Activated T-helper 17 cell treated with anti-CD3 and anti-CD28 coated beads, Interleukin-2, amount 50 U/mL, for 72 hours (primary cell): ENCODE results near the gene PHACTR1. TPM values are rescaled to one million over a fixed set of nuclear protein-coding genes. Genes with fewer than 3 reads are reported as not detected.

Experiments used
- ATAC-seq: fragments of 150-1000 bp; cut with Tn5 transposase; replicated peaks from 2 replicates; pipeline ENCODE4 v1.10.0; 2021; ENCODE audit warnings: mild to moderate bottlenecking, moderate library complexity
- H3K27ac Mint-ChIP-seq: one replicate; pipeline ENCODE4 v1.8.0; 2022; ENCODE audit warnings: mixed read lengths
- H3K27me3 Mint-ChIP-seq: one replicate; pipeline ENCODE4 v1.8.0; 2022; ENCODE audit warnings: mixed read lengths
- H3K36me3 Mint-ChIP-seq: one replicate; pipeline ENCODE4 v1.8.0; 2022; ENCODE audit warnings: low read depth, mild to moderate bottlenecking, mixed read lengths
- H3K4me1 Mint-ChIP-seq: one replicate; pipeline ENCODE4 v1.8.0; 2022; ENCODE audit warnings: mixed read lengths
- H3K4me3 Mint-ChIP-seq: one replicate; pipeline ENCODE4 v1.8.0; 2022; ENCODE audit warnings: mild to moderate bottlenecking, mixed read lengths
- H3K9me3 Mint-ChIP-seq: one replicate; pipeline ENCODE4 v1.8.0; 2022; ENCODE audit warnings: mixed read lengths
- total RNA-seq, 2 donors: library from RNA; stranded (reverse); gene quantifications; one replicate each; pipeline ENCODE4 v1.2.3, GENCODE V29; 2022

Gene PHACTR1
- total RNA-seq, 2 donors from 2014 or later: 0.05 to 1.5 TPM

GRCh38 chr6:12962529-12962928 lies 246.0 kb downstream of the PHACTR1 start:
- H3K4me3 Mint-ChIP-seq: no peak overlapping the region
- no peaks in the 10 kb centered on the region for H3K36me3 Mint-ChIP-seq
- no peaks in the 10 kb centered on the region for H3K9me3 Mint-ChIP-seq
- H3K4me1 Mint-ChIP-seq: peaks cover 15% of the 10 kb centered on the region
- no peak for ATAC-seq
- H3K27me3 Mint-ChIP-seq: peaks cover 36% of the 10 kb centered on the region
- no peak overlapping the region for H3K27ac Mint-ChIP-seq

GRCh38 chr6:12962987-12963386 lies 246.4 kb downstream of the PHACTR1 start:
- Mint-ChIP-seq H3K4me1 (peaks cover 11% of the 10 kb centered on the region), H3K27me3 (peaks cover 32% of the 10 kb centered on the region), H3K9me3 (no peaks in the 10 kb centered on the region), H3K36me3 (no peaks in the 10 kb centered on the region), H3K4me3 (no peak overlapping the region), H3K27ac (no peak overlapping the region)
- no peak for ATAC-seq

DNA sequence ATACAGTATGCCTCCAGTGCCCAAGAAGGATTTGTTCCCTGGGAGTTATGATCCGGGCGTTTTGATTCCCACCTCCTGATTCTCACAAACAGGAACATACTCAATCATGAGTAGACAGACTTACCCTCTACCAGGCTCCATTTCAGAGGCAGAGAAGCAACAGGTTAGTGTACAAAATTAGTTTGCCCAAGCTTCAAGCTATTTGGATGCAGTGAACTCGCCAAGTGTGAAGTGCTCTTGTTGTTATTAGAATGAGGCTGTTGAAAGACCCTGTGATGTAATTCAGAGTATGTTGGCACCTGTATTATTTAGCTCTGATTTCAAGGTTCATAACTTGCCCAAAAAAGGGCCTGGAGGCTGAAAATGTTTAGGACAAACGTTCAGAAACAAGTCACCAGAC lies 247.0 kb downstream of the PHACTR1 start:
- Mint-ChIP-seq H3K27ac (no peak overlapping the region), H3K9me3 (no peaks in the 10 kb centered on the region), H3K27me3 (peaks cover 31% of the 10 kb centered on the region), H3K36me3 (no peaks in the 10 kb centered on the region), H3K4me1 (peaks cover 5% of the 10 kb centered on the region), H3K4me3 (no peak overlapping the region)
- ATAC-seq: no peak

DNA sequence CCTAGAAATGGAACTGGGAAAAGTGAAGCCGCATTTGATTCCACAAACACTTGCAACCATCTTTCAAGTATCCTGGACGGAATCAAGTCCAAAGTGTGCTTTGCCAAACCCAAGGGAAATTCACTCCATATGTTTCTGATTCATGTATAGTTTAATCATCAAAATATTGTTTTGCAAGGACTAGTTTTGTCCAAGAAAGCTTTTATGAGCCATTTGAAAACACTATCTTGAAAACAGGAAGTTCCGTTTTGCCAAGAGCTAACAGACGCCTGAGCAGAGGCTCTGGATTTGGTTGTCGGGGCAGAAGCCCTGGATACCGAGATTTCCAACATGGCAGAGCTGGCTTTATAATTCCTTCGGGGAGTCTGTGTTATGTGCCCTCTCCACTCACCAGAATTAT lies 251.1 kb downstream of the PHACTR1 start:
- no peak overlapping the region for H3K4me3 Mint-ChIP-seq
- no peak overlapping the region for H3K27ac Mint-ChIP-seq
- no peaks in the 10 kb centered on the region for H3K36me3 Mint-ChIP-seq
- no peaks in the 10 kb centered on the region for H3K9me3 Mint-ChIP-seq
- ATAC-seq: no peak
- H3K27me3 Mint-ChIP-seq: peaks cover 37% of the 10 kb centered on the region
- peaks cover 5% of the 10 kb centered on the region for H3K4me1 Mint-ChIP-seq

DNA sequence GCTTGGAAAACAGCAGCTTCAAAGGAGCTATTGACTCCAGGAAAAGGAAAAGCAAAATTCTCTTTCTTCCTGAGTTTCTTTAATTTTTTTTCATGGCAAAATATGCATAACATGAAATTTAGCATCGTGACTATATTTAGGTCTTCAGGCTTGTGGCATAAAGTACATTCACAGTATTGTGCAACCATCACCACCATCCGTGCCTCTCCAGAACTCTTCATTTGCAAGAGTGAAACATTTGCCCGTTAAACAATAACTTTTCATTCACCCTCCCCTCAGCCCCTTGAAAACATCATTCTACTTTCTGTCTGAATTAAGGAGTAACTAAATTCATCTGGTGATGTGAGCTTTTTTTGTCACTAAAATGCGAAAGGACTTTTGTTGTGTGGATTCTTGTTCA lies 251.7 kb downstream of the PHACTR1 start:
- H3K36me3 Mint-ChIP-seq: no peaks in the 10 kb centered on the region
- no peaks in the 10 kb centered on the region for H3K4me1 Mint-ChIP-seq
- H3K27me3 Mint-ChIP-seq: peaks cover 33% of the 10 kb centered on the region
- no peaks in the 10 kb centered on the region for H3K9me3 Mint-ChIP-seq
- H3K27ac Mint-ChIP-seq: no peak overlapping the region
- ATAC-seq: no peak
- H3K4me3 Mint-ChIP-seq: no peak overlapping the region

DNA sequence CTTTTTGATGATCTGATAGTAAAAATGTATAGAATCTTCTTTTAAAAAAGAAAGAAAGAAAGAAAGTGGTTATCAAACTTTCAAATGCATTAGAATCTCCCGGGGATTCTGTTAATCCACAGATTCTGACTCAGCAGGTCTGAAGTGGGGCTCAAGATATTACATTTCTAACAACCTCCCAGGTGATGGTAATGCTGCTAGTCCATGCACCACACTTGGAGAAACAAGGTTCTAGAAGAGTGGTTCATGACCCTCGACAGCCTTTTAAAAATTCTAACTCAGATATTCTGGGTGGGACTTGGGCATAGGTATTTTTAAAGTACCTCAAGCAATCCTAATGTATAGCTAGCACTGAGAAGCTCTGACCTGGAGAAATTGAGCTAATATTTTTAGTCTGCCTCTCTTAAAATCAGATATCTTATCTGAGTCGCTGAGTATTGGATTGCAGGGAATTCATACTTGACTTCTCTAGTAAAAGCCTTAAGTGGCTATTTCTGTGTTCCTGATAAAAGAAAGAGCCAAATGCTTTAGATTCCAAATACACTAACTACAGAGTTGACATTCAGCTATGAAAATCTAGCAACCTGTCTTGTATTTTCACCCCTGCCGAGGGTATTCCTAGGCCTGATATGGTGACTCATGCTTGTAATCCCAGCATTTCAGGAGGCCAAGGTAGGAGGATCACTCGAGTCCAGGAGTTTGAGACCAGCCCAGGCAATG lies 252.4 kb downstream of the PHACTR1 start:
- no peaks in the 10 kb centered on the region for H3K36me3 Mint-ChIP-seq
- no peak overlapping the region for H3K27ac Mint-ChIP-seq
- peaks cover 33% of the 10 kb centered on the region for H3K27me3 Mint-ChIP-seq
- ATAC-seq: no peak
- H3K9me3 Mint-ChIP-seq: no peaks in the 10 kb centered on the region
- no peak overlapping the region for H3K4me3 Mint-ChIP-seq
- no peaks in the 10 kb centered on the region for H3K4me1 Mint-ChIP-seq

DNA sequence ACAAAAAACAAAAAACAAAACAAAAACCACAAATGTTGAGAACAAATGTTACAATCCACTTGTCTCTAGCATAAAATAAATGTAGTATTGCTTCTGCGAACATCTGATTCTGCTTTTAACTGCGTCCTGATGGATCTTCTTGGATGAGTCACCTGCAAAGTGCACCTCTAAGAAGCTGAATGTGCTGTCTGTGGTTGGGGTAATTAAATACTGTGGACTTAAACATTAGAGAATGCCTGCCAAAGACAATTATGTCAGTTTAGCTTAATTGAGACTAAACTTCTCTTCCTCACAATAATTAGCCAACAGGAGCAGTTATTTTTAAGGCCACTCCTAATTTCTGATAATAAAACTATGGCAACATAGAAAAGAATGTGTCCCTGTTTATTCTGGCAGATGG lies 253.4 kb downstream of the PHACTR1 start:
- H3K9me3 Mint-ChIP-seq: no peaks in the 10 kb centered on the region

GRCh38 chr6:12973386-12973785 lies 256.8 kb downstream of the PHACTR1 start:
- H3K4me3 Mint-ChIP-seq: no peak overlapping the region
- H3K9me3 Mint-ChIP-seq: no peaks in the 10 kb centered on the region
- H3K36me3 Mint-ChIP-seq: no peaks in the 10 kb centered on the region
- H3K4me1 Mint-ChIP-seq: no peaks in the 10 kb centered on the region
- ATAC-seq: no peak
- peaks cover 16% of the 10 kb centered on the region for H3K27me3 Mint-ChIP-seq
- H3K27ac Mint-ChIP-seq: no peak overlapping the region

More for the DNA sequence above, 253.4 kb downstream of the PHACTR1 start:
- Mint-ChIP-seq H3K27ac (no peak overlapping the region), H3K4me1 (no peaks in the 10 kb centered on the region), H3K27me3 (peaks cover 32% of the 10 kb centered on the region), H3K36me3 (no peaks in the 10 kb centered on the region), H3K4me3 (no peak overlapping the region)
- no peak for ATAC-seq

DNA sequence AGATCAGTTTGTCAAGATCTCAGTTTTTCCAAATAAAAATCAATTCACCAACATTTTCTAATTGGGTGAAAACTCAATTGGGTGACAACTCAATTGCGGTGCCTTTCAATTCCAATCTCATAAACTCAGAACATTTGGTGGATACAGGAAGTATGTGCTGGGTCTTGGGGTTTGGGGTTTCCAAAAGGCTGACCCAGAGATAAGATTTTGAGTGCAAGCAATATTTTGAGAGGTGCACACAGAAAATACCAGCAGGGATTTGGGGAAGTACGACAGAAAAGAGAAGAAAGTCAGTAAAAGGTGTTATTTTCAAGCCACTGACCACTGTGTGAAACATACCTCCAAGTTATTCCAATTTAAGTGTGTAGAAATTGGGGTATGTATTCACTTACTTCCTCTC lies 258.0 kb downstream of the PHACTR1 start:
- no peak overlapping the region for H3K4me3 Mint-ChIP-seq
- H3K4me1 Mint-ChIP-seq: no peaks in the 10 kb centered on the region
- no peaks in the 10 kb centered on the region for H3K36me3 Mint-ChIP-seq
- H3K27ac Mint-ChIP-seq: no peak overlapping the region
- no peak for ATAC-seq
- H3K27me3 Mint-ChIP-seq: peaks cover 11% of the 10 kb centered on the region
- no peaks in the 10 kb centered on the region for H3K9me3 Mint-ChIP-seq

GRCh38 chr6:12976366-12976765 lies 259.8 kb downstream of the PHACTR1 start:
- Mint-ChIP-seq H3K27me3 (peaks cover 8% of the 10 kb centered on the region), H3K36me3 (no peaks in the 10 kb centered on the region), H3K4me3 (no peak overlapping the region), H3K9me3 (no peaks in the 10 kb centered on the region), H3K4me1 (no peaks in the 10 kb centered on the region), H3K27ac (no peak overlapping the region)
- ATAC-seq: no peak

DNA sequence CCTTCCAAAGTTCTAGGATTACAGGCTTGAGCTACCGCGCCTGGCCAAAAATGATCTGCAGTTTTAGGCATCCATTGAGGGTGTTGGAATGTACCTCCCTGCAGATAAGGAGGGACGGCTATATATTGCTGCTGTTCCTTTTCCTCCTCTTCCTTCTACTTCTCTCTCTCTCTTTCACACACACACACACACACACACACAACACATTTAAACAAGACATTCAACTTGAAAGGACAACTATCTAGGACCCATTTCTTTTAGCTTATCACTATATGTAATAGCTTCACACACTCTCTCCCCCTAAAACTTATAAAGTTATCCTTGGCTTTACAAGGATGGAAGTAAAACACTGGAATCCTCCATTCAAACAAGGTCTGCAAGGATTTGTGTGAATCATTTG lies 260.6 kb downstream of the PHACTR1 start:
- Mint-ChIP-seq H3K27ac (no peak overlapping the region), H3K27me3 (peaks cover 8% of the 10 kb centered on the region), H3K4me1 (no peaks in the 10 kb centered on the region), H3K4me3 (no peak overlapping the region), H3K9me3 (no peaks in the 10 kb centered on the region), H3K36me3 (no peaks in the 10 kb centered on the region)
- ATAC-seq: no peak

- ATAC-seq: no peak
- Mint-ChIP-seq H3K9me3 (no peaks in the 10 kb centered on the region), H3K27ac (no peak overlapping the region)
These were observed 261.2 kb downstream of the PHACTR1 start for GRCh38 chr6:12977806-12978205.

DNA sequence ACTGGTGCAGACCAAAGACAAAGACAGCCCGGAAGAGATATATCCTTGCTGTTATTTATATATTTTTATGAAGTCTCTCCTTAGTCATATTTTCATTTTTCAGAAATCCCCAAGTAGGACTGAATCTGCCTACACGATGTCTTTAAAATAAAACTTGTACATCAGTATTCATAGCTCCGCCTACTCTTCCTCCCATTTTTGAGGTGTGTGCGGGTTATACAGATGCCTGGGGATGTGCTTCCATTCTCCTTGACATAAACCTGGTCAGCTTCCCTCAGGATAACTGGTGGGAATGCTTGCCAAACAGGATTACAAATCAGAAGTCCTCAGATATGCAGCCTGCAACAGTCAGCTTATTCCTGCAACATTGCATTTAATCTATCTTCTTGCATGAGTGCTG lies 264.2 kb downstream of the PHACTR1 start:
- Mint-ChIP-seq H3K9me3 (no peaks in the 10 kb centered on the region), H3K4me3 (no peak overlapping the region)
- no peak for ATAC-seq

More at GRCh38 chr6:12977806-12978205, 261.2 kb downstream of the PHACTR1 start:
- Mint-ChIP-seq H3K4me3 (no peak overlapping the region), H3K27me3 (peaks cover 8% of the 10 kb centered on the region), H3K36me3 (no peaks in the 10 kb centered on the region), H3K4me1 (no peaks in the 10 kb centered on the region)

GRCh38 chr6:12984776-12985175 lies 268.2 kb downstream of the PHACTR1 start:
- Mint-ChIP-seq H3K4me3 (no peak overlapping the region), H3K4me1 (no peaks in the 10 kb centered on the region), H3K9me3 (no peaks in the 10 kb centered on the region), H3K27ac (no peak overlapping the region), H3K27me3 (peaks cover 6% of the 10 kb centered on the region), H3K36me3 (no peaks in the 10 kb centered on the region)
- ATAC-seq: no peak

More for the DNA sequence above, 264.2 kb downstream of the PHACTR1 start:
- Mint-ChIP-seq H3K27ac (no peak overlapping the region), H3K36me3 (no peaks in the 10 kb centered on the region), H3K4me1 (no peaks in the 10 kb centered on the region), H3K27me3 (peaks cover 6% of the 10 kb centered on the region)

- H3K27me3 Mint-ChIP-seq: peaks cover 11% of the 10 kb centered on the region
- H3K36me3 Mint-ChIP-seq: no peaks in the 10 kb centered on the region
- no peak for ATAC-seq
- no peaks in the 10 kb centered on the region for H3K9me3 Mint-ChIP-seq
- H3K27ac Mint-ChIP-seq: no peak overlapping the region
- no peak overlapping the region for H3K4me3 Mint-ChIP-seq
- no peaks in the 10 kb centered on the region for H3K4me1 Mint-ChIP-seq
These were observed 271.2 kb downstream of the PHACTR1 start for GRCh38 chr6:12987783-12988182.

DNA sequence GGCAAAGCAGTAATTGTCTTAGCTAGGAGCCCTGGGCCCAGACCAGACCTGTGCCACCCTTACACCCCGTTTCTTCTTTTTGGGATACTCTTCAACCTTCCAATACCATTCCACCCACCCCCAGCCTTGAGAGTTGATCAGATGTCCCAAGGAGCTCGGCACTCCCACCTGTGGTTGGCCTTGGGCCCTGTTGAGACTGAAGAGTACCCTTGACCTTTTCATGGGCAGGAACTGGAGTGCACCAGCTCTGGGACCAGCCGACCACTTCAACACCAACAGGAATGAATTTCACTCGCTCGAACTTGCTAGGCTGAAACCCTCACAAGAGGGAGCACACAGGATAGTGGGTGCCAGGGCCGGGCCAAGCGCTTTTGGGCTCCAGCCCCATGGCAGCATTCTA lies 273.6 kb downstream of the PHACTR1 start:
- Mint-ChIP-seq H3K4me3 (no peak overlapping the region), H3K9me3 (peaks cover 4% of the 10 kb centered on the region), H3K27ac (no peak overlapping the region), H3K4me1 (no peaks in the 10 kb centered on the region), H3K36me3 (no peaks in the 10 kb centered on the region), H3K27me3 (peaks cover 26% of the 10 kb centered on the region)
- no peak for ATAC-seq
